Transverse colon (tissue), 4 donors: ENCODE data around the gene OXNAD1. TPM values are rescaled to one million over a fixed set of nuclear protein-coding genes. Genes with fewer than 3 reads are reported as not detected.

Experiments used
- DNase-seq: peaks from one replicate; pipeline ENCODE4 v3.0.0-alpha.2; 2019
- H3K27ac ChIP-seq, 4 donors: fragments of 200-600 bp; sonication (generic); 2 replicates each; pipeline ENCODE4 v1.5.1; 2016 to 2018; ENCODE audit warnings: inconsistent platforms in 4 of 4
- H3K27me3 ChIP-seq: fragments of 200-600 bp; sonication (generic); 2 replicates; pipeline ENCODE4 v1.5.1; 2017; ENCODE audit warnings: inconsistent platforms
- H3K36me3 ChIP-seq, 4 donors: fragments of 200-600 bp; sonication (generic); 2 replicates each; pipeline ENCODE4 v1.5.1; 2017 to 2019; ENCODE audit warnings: inconsistent platforms in 4 of 4
- H3K4me1 ChIP-seq, 4 donors: fragments of 200-600 bp; sonication (generic); 2 replicates each; pipeline ENCODE4 v1.5.1; 2017 to 2020; ENCODE audit warnings: inconsistent platforms in 4 of 4
- H3K4me3 ChIP-seq, 4 donors: fragments of 200-600 bp; sonication (generic); 1 replicate in 1 of 4; 2 replicates in 3 of 4; pipeline versions ENCODE4 v1.5.1 to v1.6.1; 2017 to 2019; ENCODE audit warnings: inconsistent platforms in 4 of 4
- H3K9me3 ChIP-seq, 2 donors: fragments of 200-600 bp; sonication (generic); 2 replicates each; pipeline ENCODE4 v1.5.1; 2017 to 2019; ENCODE audit warnings: inconsistent platforms in 2 of 2
- EP300 ChIP-seq: sonication (generic); formaldehyde crosslinking; IDR thresholded peaks from one replicate; pipeline ENCODE4 v1.6.1; 2017; ENCODE audit warnings: antibody characterized with exemption, low read depth
- POLR2A ChIP-seq: fragments of 450-650 bp; IDR thresholded peaks from one replicate; pipeline ENCODE4 v1.6.1; 2016; ENCODE audit warnings: antibody characterized with exemption, mild to moderate bottlenecking, moderate library complexity
- POLR2AphosphoS5 ChIP-seq, 3 donors: sonication (generic); formaldehyde crosslinking; IDR thresholded peaks; one replicate each; pipeline ENCODE4 v1.6.1; 2016; ENCODE audit warnings: antibody characterized with exemption in 3 of 3
- WGBS, 2 donors: methylation state at CpG; one replicate each; pipeline ENCODE4 v1.1.5; 2018; ENCODE audit warnings: low coverage in 1 of 2; 5-methylcytosine and 5-hydroxymethylcytosine counted together
- in situ Hi-C, 4 donors: fragments of 200-750 bp; cut with MboI; loops; one replicate each; pipeline versions ENCODE4 v1.15.0 to v1.15.1; 2017; ENCODE audit warnings: low sequenced_read_pairs in 3 of 4, low pct_ligation_motif_present in 1 of 4, low pct_unique_long_range_greater_than_20kb in 1 of 4
- intact Hi-C: fragments of 100-400 bp; cut with DNase I; formaldehyde crosslinking; loops from one replicate; pipeline ENCODE4 v1.15.1; 2023; ENCODE audit warnings: low total_unique reads
- total RNA-seq, 4 donors: library from RNA; depleted of rRNA; stranded (reverse); fragments of >200 nt; gene quantifications; one replicate each; pipeline ENCODE4 v1.1.0, GENCODE V29; 2016
- TF ChIP-seq, protein P1 (sequence below), 5 experiments: fragments of 200-600 bp in 3 of 5; fragments of 450-650 bp in 2 of 5; sonication (generic) in 3 of 5; IDR thresholded peaks; 1 replicate in 2 of 5; 2 replicates in 3 of 5; pipeline ENCODE4 v1.5.1; 2016 to 2017; ENCODE audit warnings: antibody characterized with exemption in 5 of 5, inconsistent platforms in 3 of 5, mild to moderate bottlenecking in 2 of 5, moderate library complexity in 1 of 5

OXNAD1 gene
- total RNA-seq, 4 donors from 2014 or later, result 20.6 to 91.1 (median 40.0) TPM

DNA sequence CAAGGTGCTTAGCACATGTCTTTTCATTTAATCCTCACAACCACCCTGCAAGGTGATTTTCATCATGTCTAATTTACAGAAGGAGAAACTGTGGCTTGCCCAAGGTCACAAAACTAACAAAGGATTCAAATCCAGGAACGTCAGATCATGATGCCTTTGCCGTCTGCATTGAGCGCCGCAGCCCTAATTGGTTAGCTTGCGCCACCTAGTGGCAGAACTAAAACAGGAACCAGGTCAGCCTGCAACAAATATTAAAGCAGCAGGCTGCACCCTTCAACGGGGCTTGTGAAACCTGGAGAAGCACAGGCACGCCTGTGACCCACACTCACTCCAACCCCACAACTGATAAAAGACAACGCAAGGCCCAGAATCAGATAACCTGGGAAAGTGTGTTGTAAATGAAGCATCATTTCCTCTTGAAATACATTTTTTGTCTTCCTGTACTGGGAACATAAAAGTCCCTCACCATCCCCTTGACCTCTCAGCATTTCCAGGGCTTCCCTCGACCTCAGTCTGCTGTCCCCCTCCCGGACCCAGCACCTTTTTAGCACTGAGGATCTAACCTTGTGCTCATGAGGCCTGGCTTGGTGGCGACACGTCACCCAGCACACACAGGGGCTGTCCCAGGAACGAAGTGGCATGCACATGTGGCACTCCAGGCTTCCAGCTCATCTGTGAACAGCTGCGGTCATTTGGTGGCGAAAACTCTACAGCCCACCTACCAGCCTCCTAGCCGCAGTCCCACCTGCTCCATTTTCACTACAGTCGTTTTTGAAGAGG lies 17.5 kb upstream of the OXNAD1 start:
- Histone ChIP-seq H3K4me3 (no peak overlapping the region), H3K27me3 (no peaks in the 10 kb centered on the region), H3K36me3 (no peaks in the 10 kb centered on the region), H3K27ac (no peak overlapping the region), H3K4me1 (peaks cover 0 to 8% (median 0%) of the 10 kb centered on the region in 4 donors), H3K9me3 (no peaks in the 10 kb centered on the region)
- no peak for TF ChIP-seq EP300
- TF ChIP-seq, protein P1, sequence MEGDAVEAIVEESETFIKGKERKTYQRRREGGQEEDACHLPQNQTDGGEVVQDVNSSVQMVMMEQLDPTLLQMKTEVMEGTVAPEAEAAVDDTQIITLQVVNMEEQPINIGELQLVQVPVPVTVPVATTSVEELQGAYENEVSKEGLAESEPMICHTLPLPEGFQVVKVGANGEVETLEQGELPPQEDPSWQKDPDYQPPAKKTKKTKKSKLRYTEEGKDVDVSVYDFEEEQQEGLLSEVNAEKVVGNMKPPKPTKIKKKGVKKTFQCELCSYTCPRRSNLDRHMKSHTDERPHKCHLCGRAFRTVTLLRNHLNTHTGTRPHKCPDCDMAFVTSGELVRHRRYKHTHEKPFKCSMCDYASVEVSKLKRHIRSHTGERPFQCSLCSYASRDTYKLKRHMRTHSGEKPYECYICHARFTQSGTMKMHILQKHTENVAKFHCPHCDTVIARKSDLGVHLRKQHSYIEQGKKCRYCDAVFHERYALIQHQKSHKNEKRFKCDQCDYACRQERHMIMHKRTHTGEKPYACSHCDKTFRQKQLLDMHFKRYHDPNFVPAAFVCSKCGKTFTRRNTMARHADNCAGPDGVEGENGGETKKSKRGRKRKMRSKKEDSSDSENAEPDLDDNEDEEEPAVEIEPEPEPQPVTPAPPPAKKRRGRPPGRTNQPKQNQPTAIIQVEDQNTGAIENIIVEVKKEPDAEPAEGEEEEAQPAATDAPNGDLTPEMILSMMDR (IDR thresholded peaks at IDR 0.05), result peak; percentile 83 to 97 (median 94)
- intact Hi-C loops, result loop anchor here (2.0 to 5.0 kb wide), 2 partner anchors 195 to 435 kb away; no protein-coding TSS in a partner anchor
- in situ Hi-C loops, result loop anchor here in 3 of 4 donors (10.0 to 25.0 kb wide), 4 partner anchors 193 to 435 kb away; no protein-coding TSS in a partner anchor
- 0 to 27% methylated on average over 1 to 17 of the region's 17 CpGs for WGBS, 2 donors
- DNase-seq, result peak; percentile 82

GRCh38 chr3:16248556-16248955 lies 16.5 kb upstream of the OXNAD1 start:
- Histone ChIP-seq H3K9me3 (no peaks in the 10 kb centered on the region), H3K4me3 (no peak overlapping the region), H3K4me1 (peaks cover 0 to 17% (median 0%) of the 10 kb centered on the region in 4 donors), H3K27me3 (no peaks in the 10 kb centered on the region), H3K27ac (no peak overlapping the region), H3K36me3 (no peaks in the 10 kb centered on the region)
- 88 to 92% methylated on average over 2 to 5 of the region's 5 CpGs for WGBS, 2 donors
- intact Hi-C loops (loop anchor here (5.0 kb wide), 1 partner anchor 196 kb away; no protein-coding TSS in a partner anchor), in situ Hi-C loops (loop anchor here in 3 of 4 donors (10.0 to 25.0 kb wide), 4 partner anchors 194 to 436 kb away; no protein-coding TSS in a partner anchor)
- TF ChIP-seq, protein P1 (IDR thresholded peaks at IDR 0.05), result no peak
- no peak for DNase-seq

- intact Hi-C loops (loop anchor here (5.0 kb wide), 1 partner anchor 197 kb away; no protein-coding TSS in a partner anchor), in situ Hi-C loops (loop anchor here in 3 of 4 donors (10.0 to 25.0 kb wide), 4 partner anchors 195 to 437 kb away; no protein-coding TSS in a partner anchor)
- Histone ChIP-seq H3K27me3 (no peaks in the 10 kb centered on the region), H3K4me3 (no peak overlapping the region), H3K27ac (no peak overlapping the region), H3K36me3 (no peaks in the 10 kb centered on the region), H3K9me3 (no peaks in the 10 kb centered on the region), H3K4me1 (peaks cover 0 to 17% (median 0%) of the 10 kb centered on the region in 4 donors)
- TF ChIP-seq, protein P1 (IDR thresholded peaks at IDR 0.05), result peak in 1 of 5 experiments; percentile 18
- TF ChIP-seq EP300, result no peak
- TF ChIP-seq POLR2AphosphoS5 (IDR thresholded peaks at IDR 0.05), result no peak
- no peak for TF ChIP-seq POLR2A
- DNase-seq, result no peak
- WGBS, 2 donors, result 46% methylated on average over 3 of the region's 3 CpGs; no CpG with 5 or more reads in 1 of the 2 donors
These were observed 15.7 kb upstream of the OXNAD1 start for GRCh38 chr3:16249336-16249735.

DNA sequence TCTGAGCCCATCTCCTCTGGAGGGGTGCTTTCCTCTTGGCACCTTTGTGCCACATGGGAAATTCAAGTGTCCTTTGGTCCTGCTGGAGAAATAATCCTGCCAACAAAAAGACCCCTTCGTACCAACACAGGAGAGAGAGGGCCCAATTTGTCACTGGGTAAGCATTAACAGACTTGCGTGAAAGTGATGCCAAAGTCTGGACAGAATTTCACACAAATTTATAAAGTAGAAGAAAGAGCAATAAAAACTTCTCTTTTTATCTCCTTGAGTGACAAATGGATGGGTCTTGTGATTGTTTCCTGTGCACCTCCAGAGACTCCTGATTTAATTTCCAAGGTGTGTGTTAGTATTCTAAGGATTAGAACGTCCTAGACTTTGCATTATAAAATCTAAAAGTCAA lies 15.1 kb upstream of the OXNAD1 start:
- peaks cover 0 to 17% (median 0%) of the 10 kb centered on the region in 4 donors for H3K4me1 ChIP-seq
- H3K27me3 ChIP-seq, result no peaks in the 10 kb centered on the region
- intact Hi-C loops, result loop anchor here (5.0 kb wide), 1 partner anchor 198 kb away; no protein-coding TSS in a partner anchor
- in situ Hi-C loops, result loop anchor here in 3 of 4 donors (10.0 to 25.0 kb wide), 6 partner anchors 195 to 1038 kb away; partner anchors contain the start of gene CAPN7 (in 1 of the 3)
- H3K4me3 ChIP-seq, result no peak overlapping the region
- TF ChIP-seq, protein P1 (IDR thresholded peaks at IDR 0.05), result no peak
- no peak for TF ChIP-seq POLR2A
- no peak for TF ChIP-seq POLR2AphosphoS5 (IDR thresholded peaks at IDR 0.05)
- no peak for TF ChIP-seq EP300
- no peak for DNase-seq
- H3K27ac ChIP-seq, result no peak overlapping the region
- H3K36me3 ChIP-seq, result no peaks in the 10 kb centered on the region
- 70 to 80% methylated on average over 3 of the region's 3 CpGs for WGBS, 2 donors
- no peaks in the 10 kb centered on the region for H3K9me3 ChIP-seq
